LoVo (cell line): ENCODE measurements around the gene ANKMY1.

Experiments
- DNase-seq: peaks from one replicate; pipeline ENCODE4 v3.0.0-alpha.2; 2016; ENCODE audit warnings: low spot score

ANKMY1 gene

GRCh38 chr2:240579771-240580614 lies 22.2 kb upstream of the ANKMY1 start:
- peak; percentile 84 for DNase-seq

- DNase-seq, result no peak
Measured at GRCh38 chr2:240579071-240579762, 21.4 kb upstream of the ANKMY1 start.

GRCh38 chr2:240578488-240578887 lies 20.7 kb upstream of the ANKMY1 start:
- no peak for DNase-seq

GRCh38 chr2:240578110-240578450 lies 20.3 kb upstream of the ANKMY1 start:
- DNase-seq, result no peak

- DNase-seq, result no peak
Measured at GRCh38 chr2:240577281-240578109, 19.7 kb upstream of the ANKMY1 start.

GRCh38 chr2:240576436-240577205 lies 18.8 kb upstream of the ANKMY1 start:
- DNase-seq, result no peak

- no peak for DNase-seq
Measured at GRCh38 chr2:240576036-240576435, 18.2 kb upstream of the ANKMY1 start.

- DNase-seq, result no peak
Measured at GRCh38 chr2:240575101-240575965, 17.5 kb upstream of the ANKMY1 start.

- DNase-seq, result no peak
Measured at GRCh38 chr2:240574386-240575100, 16.8 kb upstream of the ANKMY1 start.

- no peak for DNase-seq
Measured at GRCh38 chr2:240573516-240574385, 16.0 kb upstream of the ANKMY1 start.

- DNase-seq, result no peak
Measured at GRCh38 chr2:240573071-240573515, 15.3 kb upstream of the ANKMY1 start.

GRCh38 chr2:240572141-240573031 lies 14.6 kb upstream of the ANKMY1 start:
- DNase-seq, result no peak

GRCh38 chr2:240571314-240571973 lies 13.7 kb upstream of the ANKMY1 start:
- no peak for DNase-seq

GRCh38 chr2:240570531-240571313 lies 12.9 kb upstream of the ANKMY1 start:
- no peak for DNase-seq

- DNase-seq, result no peak
Measured at GRCh38 chr2:240569998-240570530, 12.3 kb upstream of the ANKMY1 start.

GRCh38 chr2:240569523-240569997 lies 11.8 kb upstream of the ANKMY1 start:
- DNase-seq, result no peak
